Pancreas (tissue), 10 donors: Measurements from ENCODE around the gene RIPOR3. TPM values are rescaled to one million over a fixed set of nuclear protein-coding genes. Genes with fewer than 3 reads are reported as not detected.

Experiments
- ATAC-seq, 4 donors: fragments of 200-7000 bp; cut with Tn5 transposase; one replicate each; pipeline versions ENCODE4 v1.8.0 to v1.9.1; 2020; ENCODE audit warnings: mild to moderate bottlenecking in 4 of 4, moderate library complexity in 4 of 4
- DNase-seq, 6 donors: peaks; one replicate each; pipeline ENCODE4 v3.0.0-alpha.2; 2020
- FAIRE-seq: peaks from 2 replicates; lab custom pipeline; 2012; peaks lifted over from hg19 to GRCh38; lab: Jason Lieb, UNC
- H3K27ac ChIP-seq, 4 donors: fragments of 200-600 bp; sonication (generic); 1 replicate in 3 of 4; 2 replicates in 1 of 4; pipeline versions ENCODE4 v1.5.0 to v1.8.0; 2020
- H3K27me3 ChIP-seq, 4 donors: fragments of 200-600 bp; one replicate each; pipeline ENCODE4 v1.8.0; 2021
- H3K36me3 ChIP-seq, 3 donors: fragments of 200-600 bp; sonication (generic) in 1 of 3; one replicate each; pipeline versions ENCODE4 v1.5.0 to v1.8.0; 2020 to 2021
- H3K4me1 ChIP-seq, 3 donors: fragments of 200-600 bp; one replicate each; pipeline ENCODE4 v1.8.0; 2021
- H3K4me3 ChIP-seq, 4 donors: fragments of 200-600 bp; sonication (generic) in 2 of 4; one replicate each; pipeline versions ENCODE4 v1.5.0 to v1.8.0; 2020 to 2021
- H3K9me3 ChIP-seq, 4 donors: fragments of 200-600 bp; one replicate each; pipeline ENCODE4 v1.8.0; 2021
- CTCF ChIP-seq, 4 donors: fragments of 200-600 bp; sonication (generic) in 3 of 4; IDR thresholded peaks; one replicate each; pipeline versions ENCODE4 v1.5.0 to v1.8.0; 2021; ENCODE audit warnings: antibody characterized with exemption in 4 of 4
- WGBS, 2 donors: extraction: QIAGEN DNeasy Blood & Tissue Kit; methylation state at CpG; one replicate each; pipeline ENCODE4 v1.1.7; 2013; 5-methylcytosine and 5-hydroxymethylcytosine counted together
- intact Hi-C, 3 donors: fragments of 100-400 bp; cut with DNase I; formaldehyde crosslinking; loops; one replicate each; pipeline versions ENCODE4 v1.11.1 to v1.14.2; 2022
- polyA plus RNA-seq, 2 donors: library from polyadenylated mRNA; stranded (reverse); fragments of 200-250 nt; gene quantifications; one replicate each; pipeline ENCODE4 v1.2.3, GENCODE V29; 2013
- total RNA-seq, 6 donors: library from RNA; stranded (reverse); fragmentation: NEBNext Ultra II Directional in 4 of 6; extraction: Animal tissue kit (Norgen Biotek cat#: 25700) in 4 of 6; gene quantifications; one replicate each; pipeline versions ENCODE4 v1.2.1 to v1.2.4, GENCODE V29; 2021 to 2023
- donor health status: healthy with polysubstance abuse.
- donor health status: DM: no; HTN: no; CAD: no; lungs with moderate emphysema.
- donor health status: DM: no; HTN: no; CAD: no.
- donor health status: control.
- donor health status: control.
- donor health status: Bipolar disorder and iron deficiency.
- donor health status: DM: yes; HTN: yes; CAD: no.
- donor health status: DM: no; HTN: no; CAD: no.
- donor health status: DM: no; HTN: no; CAD: no.
- donor health status: DM: yes; HTN: yes; CAD: no.

The RIPOR3 gene
- total and polyA plus RNA-seq, 8 donors = 0.67 to 11.3 (median 2.1) TPM

- FAIRE-seq = no peak
- Histone ChIP-seq H3K27ac (peak within 1 kb of the TSS; percentile 85 to 97 (median 96)), H3K27me3 (no peaks in the 10 kb centered on the region), H3K4me1 (peaks cover 47 to 54% (median 48%) of the 10 kb centered on the region in 3 donors), H3K9me3 (no peaks in the 10 kb centered on the region), H3K36me3 (no peaks in the 10 kb centered on the region), H3K4me3 (peak within 1 kb of the TSS; percentile 71 to 98 (median 84))
- 1% methylated on average over 56 to 114 of the region's 114 CpGs for WGBS, 2 donors
- peak; percentile 98 to 100 (median 99) for DNase-seq
- TF ChIP-seq CTCF (IDR thresholded peaks at IDR 0.05) = no peak
- intact Hi-C loops = no loop called here
- peak; percentile 84 to 91 (median 87) for ATAC-seq
Measured at GRCh38 chr20:50731055-50731929, 40.0 kb upstream of the RIPOR3 start, which contains the start of gene PARD6B. PARD6B (plus strand) TSS chr20:50731580; CDS start chr20:50731787, 207 bp downstream.

- H3K4me3 ChIP-seq = peak overlapping the region; percentile 71 to 98 (median 84)
- ATAC-seq (no peak), DNase-seq (no peak), FAIRE-seq (no peak)
- intact Hi-C loops = no loop called here
- WGBS, 2 donors = 0 to 1% methylated on average over 26 to 35 of the region's 35 CpGs
- H3K27ac ChIP-seq = peak overlapping the region; percentile 43 to 89 (median 72)
- H3K36me3 ChIP-seq = no peaks in the 10 kb centered on the region
- H3K27me3 ChIP-seq = no peaks in the 10 kb centered on the region
- H3K4me1 ChIP-seq = peaks cover 44 to 49% (median 48%) of the 10 kb centered on the region in 3 donors
- H3K9me3 ChIP-seq = no peaks in the 10 kb centered on the region
- TF ChIP-seq CTCF (IDR thresholded peaks at IDR 0.05) = no peak
Measured at GRCh38 chr20:50730765-50731054, 39.4 kb upstream of the RIPOR3 start.

- peaks cover 39 to 45% (median 43%) of the 10 kb centered on the region in 3 donors for H3K4me1 ChIP-seq
- H3K4me3 ChIP-seq = peak overlapping the region; percentile 71 to 98 (median 84)
- WGBS, 2 donors = 29 to 32% methylated on average over 21 of the region's 21 CpGs
- no peak for TF ChIP-seq CTCF (IDR thresholded peaks at IDR 0.05)
- H3K36me3 ChIP-seq = no peaks in the 10 kb centered on the region
- DNase-seq (peak in 1 of 6 donors; percentile 58), FAIRE-seq (no peak), ATAC-seq (no peak)
- H3K9me3 ChIP-seq = no peaks in the 10 kb centered on the region
- H3K27ac ChIP-seq = peak overlapping the region; percentile 43 to 89 (median 72)
- H3K27me3 ChIP-seq = no peaks in the 10 kb centered on the region
- intact Hi-C loops = no loop called here
Measured at GRCh38 chr20:50729901-50730764, 38.8 kb upstream of the RIPOR3 start.

- peak in 4 of 6 donors; percentile 40 to 52 (median 42) for DNase-seq
- H3K4me3 ChIP-seq = no peak overlapping the region
- H3K4me1 ChIP-seq = peaks cover 38 to 43% (median 41%) of the 10 kb centered on the region in 3 donors
- no peak for ATAC-seq
- no peak for FAIRE-seq
- intact Hi-C loops = no loop called here
- no peaks in the 10 kb centered on the region for H3K27me3 ChIP-seq
- H3K27ac ChIP-seq = peak overlapping the region; percentile 43 to 89 (median 72)
- H3K36me3 ChIP-seq = no peaks in the 10 kb centered on the region
- 40 to 47% methylated on average over 11 of the region's 11 CpGs for WGBS, 2 donors
- H3K9me3 ChIP-seq = no peaks in the 10 kb centered on the region
- TF ChIP-seq CTCF (IDR thresholded peaks at IDR 0.05) = no peak
Measured at GRCh38 chr20:50728981-50729874, 37.9 kb upstream of the RIPOR3 start.
